Measurements from ENCODE around the gene EIF3K.

The EIF3K gene

GRCh38 chr19:38592940-38593339 lies 26.0 kb upstream of the EIF3K start:
- no peak for TF ChIP-seq FOXP2 (optimal IDR thresholded peaks at IDR 0.05; ENCODE audit: borderline replicate concordance, extremely low read depth, extremely low read length, insufficient read depth)
- TF ChIP-seq SIN3A (IDR thresholded peaks at IDR 0.05; ENCODE audit: borderline replicate concordance, insufficient read depth, low read length) = no peak
- TF ChIP-seq REST (IDR thresholded peaks at IDR 0.05; ENCODE audit: insufficient read depth in 1 of 2, low read depth in 2 of 2, low read length in 2 of 2) = no peak
- TF ChIP-seq POLR2AphosphoS5 (IDR thresholded peaks at IDR 0.05; ENCODE audit: low read depth, low read length) = no peak
- TF ChIP-seq TAF1 (IDR thresholded peaks at IDR 0.05; ENCODE audit: borderline replicate concordance, insufficient read depth, low read length) = no peak

- TF ChIP-seq SIN3A (IDR thresholded peaks at IDR 0.05; ENCODE audit: borderline replicate concordance, insufficient read depth, low read length) (no peak), TAF1 (IDR thresholded peaks at IDR 0.05; ENCODE audit: borderline replicate concordance, insufficient read depth, low read length) (no peak), POLR2AphosphoS5 (IDR thresholded peaks at IDR 0.05; ENCODE audit: low read depth, low read length) (no peak), REST (IDR thresholded peaks at IDR 0.05; ENCODE audit: insufficient read depth in 1 of 2, low read depth in 2 of 2, low read length in 2 of 2) (no peak), FOXP2 (optimal IDR thresholded peaks at IDR 0.05; ENCODE audit: borderline replicate concordance, extremely low read depth, extremely low read length, insufficient read depth) (no peak)
Measured at GRCh38 chr19:38596057-38596981, 22.7 kb upstream of the EIF3K start.

GRCh38 chr19:38597075-38597474 lies 21.9 kb upstream of the EIF3K start:
- no peak for TF ChIP-seq TAF1 (IDR thresholded peaks at IDR 0.05; ENCODE audit: borderline replicate concordance, insufficient read depth, low read length)
- no peak for TF ChIP-seq POLR2AphosphoS5 (IDR thresholded peaks at IDR 0.05; ENCODE audit: low read depth, low read length)
- no peak for TF ChIP-seq REST (IDR thresholded peaks at IDR 0.05; ENCODE audit: insufficient read depth in 1 of 2, low read depth in 2 of 2, low read length in 2 of 2)
- no peak for TF ChIP-seq FOXP2 (optimal IDR thresholded peaks at IDR 0.05; ENCODE audit: borderline replicate concordance, extremely low read depth, extremely low read length, insufficient read depth)

GRCh38 chr19:38599722-38600121 lies 19.3 kb upstream of the EIF3K start:
- TF ChIP-seq TAF1 (IDR thresholded peaks at IDR 0.05; ENCODE audit: borderline replicate concordance, insufficient read depth, low read length) = no peak
- TF ChIP-seq FOXP2 (optimal IDR thresholded peaks at IDR 0.05; ENCODE audit: borderline replicate concordance, extremely low read depth, extremely low read length, insufficient read depth) = no peak
- TF ChIP-seq REST (IDR thresholded peaks at IDR 0.05; ENCODE audit: insufficient read depth in 1 of 2, low read depth in 2 of 2, low read length in 2 of 2) = no peak
- TF ChIP-seq SIN3A (IDR thresholded peaks at IDR 0.05; ENCODE audit: borderline replicate concordance, insufficient read depth, low read length) = no peak
- no peak for TF ChIP-seq POLR2AphosphoS5 (IDR thresholded peaks at IDR 0.05; ENCODE audit: low read depth, low read length)
